Posterior vena cava (tissue), 2 donors: ENCODE measurements around the gene TP73. TPM values are rescaled to one million over a fixed set of nuclear protein-coding genes. Genes with fewer than 3 reads are reported as not detected.

Experiments used
- DNase-seq: peaks from one replicate; pipeline ENCODE4 v3.0.0-alpha.2; 2020; ENCODE audit warnings: low spot score
- intact Hi-C, 2 donors: fragments of 100-400 bp; cut with DNase I; formaldehyde crosslinking; loops; one replicate each; pipeline versions ENCODE4 v1.14.1 to v1.14.2; 2022 to 2023
- total RNA-seq, 2 donors: library from RNA; stranded (reverse); fragmentation: NEBNext Ultra II Directional; extraction: Animal tissue kit (Norgen Biotek cat#: 25700); gene quantifications; one replicate each; pipeline ENCODE4 v1.2.1, GENCODE V29; 2021
- donor health status: DM: yes; HTN: yes; CAD: no.
- donor health status: DM: yes; HTN: yes; CAD: no.

TP73 gene
- total RNA-seq, 2 donors from 2014 or later: not detected

DNA sequence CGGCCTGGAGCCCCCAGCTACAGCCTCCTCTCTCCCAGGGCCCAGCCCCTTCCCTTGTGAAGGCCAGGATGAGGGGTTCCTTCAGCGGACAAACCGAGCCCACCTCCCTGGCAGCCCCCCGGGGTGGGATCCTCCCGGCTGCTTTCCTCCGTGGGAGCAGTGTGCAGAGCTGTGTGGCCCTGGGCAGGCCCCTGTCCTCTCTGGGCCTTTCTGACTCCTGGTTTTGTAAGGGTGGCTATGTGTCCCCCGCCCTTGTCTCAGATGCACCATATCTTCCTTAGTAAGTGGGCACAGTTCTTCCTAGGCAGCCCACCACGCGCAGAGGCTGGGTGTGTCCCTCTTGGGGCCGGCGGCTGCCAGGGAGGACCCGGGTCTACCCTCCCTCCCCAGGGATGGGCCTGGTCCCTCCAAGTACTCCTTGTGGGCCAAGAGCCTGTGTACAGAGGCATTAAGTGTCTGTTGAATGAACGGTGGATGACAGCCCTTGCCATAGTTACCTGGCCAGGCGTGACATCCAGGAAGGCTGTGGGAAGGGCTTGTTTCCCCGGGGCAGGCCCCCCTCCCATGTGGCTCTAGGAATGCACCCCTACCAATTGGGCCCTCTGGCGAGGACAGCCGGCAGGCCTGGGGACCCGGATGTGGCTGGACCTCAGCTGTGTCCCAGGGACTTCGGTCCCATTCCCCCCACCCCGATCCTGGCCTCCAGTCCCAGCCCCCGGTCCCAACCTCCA is 124.1 kb downstream of the TP73 start:
- intact Hi-C loops: no loop called here
- DNase-seq: no peak

DNA sequence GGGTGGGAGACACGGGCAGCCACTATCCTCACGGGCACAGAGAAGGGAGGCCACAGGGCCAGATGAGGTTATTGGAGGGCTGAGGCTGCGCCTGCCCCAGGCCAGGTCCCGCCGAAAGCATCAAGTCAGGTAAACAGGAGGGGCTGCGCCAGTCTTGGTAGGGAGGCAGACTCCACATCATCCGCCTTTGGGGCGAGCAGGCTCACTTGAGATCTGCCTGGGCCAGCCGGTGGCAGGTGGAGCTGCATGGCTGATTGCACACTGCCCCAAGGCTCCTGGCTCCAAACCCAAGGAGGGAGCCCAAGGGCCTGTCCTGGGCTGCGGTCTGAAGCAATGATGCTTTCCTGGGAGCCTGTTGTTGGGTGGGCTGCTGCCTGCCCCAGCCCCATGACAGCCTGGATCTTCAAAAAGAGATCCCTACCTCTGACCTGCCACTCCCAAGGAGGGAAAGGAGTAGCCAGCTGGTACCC is 124.8 kb downstream of the TP73 start:
- intact Hi-C loops: no loop called here
- DNase-seq: no peak

DNA sequence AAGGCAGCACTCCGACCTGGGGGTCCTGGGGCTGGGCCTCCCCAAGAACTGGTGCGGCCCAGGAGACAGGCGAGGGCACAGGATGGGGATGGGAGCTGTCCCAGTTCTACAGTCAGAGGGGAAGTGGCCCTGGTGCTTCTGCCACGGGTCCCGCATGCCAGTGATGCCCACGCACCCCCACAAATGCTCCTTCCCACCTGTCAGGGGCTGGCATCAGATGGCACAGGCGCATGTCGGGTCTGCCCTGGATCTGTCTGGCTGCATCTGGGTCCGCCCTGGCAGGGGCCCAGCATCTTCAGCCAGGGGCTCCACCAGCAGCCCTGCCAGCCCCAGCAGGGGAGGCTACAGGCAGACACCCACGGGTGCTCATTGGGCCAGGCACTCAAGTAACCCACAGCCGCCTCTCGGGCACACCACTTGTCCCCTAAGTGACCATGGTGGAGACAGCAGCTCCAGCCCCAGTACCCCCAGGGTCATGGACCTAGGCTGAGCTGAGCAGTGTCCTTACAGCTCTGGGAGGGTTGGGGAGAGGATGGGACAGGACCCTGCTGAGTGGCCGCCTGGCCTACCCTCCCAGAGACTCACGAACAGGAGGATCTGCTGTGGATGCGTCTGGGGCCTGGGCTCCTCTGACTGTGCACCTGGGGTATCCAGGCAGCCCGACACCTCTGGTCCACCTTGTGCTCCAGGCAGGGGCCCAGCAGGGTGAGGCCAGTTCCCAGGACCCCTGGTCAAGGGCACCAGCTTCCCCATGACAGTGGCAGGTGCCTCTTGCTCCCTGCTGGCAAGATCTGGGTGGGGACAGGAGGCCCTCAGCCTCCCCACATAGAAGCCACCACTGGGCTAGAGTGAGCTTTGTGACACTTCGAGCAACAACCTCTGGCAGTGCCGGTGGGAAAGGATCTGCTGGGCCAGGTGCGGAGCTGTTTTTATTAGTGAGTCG is 125.6 kb downstream of the TP73 start:
- intact Hi-C loops: no loop called here
- DNase-seq: no peak

DNA sequence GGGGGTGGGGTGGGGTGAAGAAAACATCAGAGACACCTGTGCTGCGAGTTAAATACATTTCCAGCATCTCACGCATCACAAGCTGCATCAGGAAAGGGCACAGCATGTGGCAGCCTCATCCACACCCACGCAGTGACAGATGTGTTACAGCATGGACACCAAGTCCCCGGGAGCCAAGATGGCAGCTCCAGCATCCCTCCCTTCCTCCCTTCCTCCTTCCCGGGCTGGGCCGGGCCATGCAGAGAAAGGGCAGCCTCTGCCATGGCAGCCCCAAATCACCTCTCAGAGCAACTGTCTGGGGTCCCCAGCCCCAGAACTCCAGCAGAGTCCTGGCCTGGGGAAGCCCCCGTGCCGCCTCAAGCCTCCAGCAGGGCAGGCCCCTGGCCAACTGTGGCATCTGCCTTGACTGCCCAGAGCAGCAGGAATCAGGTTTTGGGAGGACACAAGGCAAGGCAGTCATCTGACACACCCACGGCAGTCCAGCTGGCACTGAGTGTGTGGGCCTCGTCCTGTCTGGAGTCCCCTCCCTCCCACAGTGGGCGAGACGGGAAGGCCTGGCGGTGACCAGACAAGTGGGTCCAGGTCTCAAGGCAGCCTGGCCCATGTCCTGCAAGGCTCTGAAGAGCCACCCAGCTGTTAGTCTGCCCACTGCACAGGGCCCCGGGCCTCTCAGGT is 126.4 kb downstream of the TP73 start:
- intact Hi-C loops: no loop called here
- no peak for DNase-seq

DNA sequence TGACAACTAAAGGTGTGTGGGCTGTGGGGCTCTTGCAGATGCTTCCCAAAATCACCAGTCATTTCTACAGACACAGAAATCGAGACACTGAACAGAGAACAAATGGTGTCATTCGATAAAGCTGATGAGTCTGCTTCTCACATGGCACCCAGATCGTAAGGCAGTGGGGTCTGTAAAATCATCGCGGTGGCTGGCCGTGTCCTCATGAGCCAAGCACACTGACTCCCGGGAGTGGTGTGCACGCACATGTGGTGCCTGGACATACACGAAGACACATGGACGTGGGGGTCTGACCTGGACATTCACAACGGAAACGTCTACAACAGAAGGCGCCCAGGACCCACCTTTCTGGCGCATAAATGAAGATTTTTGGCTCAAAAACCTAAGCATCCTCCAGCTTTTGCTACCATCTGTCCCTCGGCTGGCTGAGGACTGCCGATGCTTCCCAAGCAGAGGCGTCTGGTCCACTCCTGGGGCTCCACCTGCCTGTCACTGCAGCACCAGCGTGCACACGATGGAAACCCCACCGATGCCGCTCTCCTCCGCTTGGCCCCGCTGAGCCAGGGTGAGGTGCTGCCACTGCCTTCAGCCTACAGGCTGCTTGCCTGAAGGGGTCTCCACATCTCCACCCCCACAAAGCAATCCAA is 127.1 kb downstream of the TP73 start:
- intact Hi-C loops: no loop called here
- DNase-seq: no peak

DNA sequence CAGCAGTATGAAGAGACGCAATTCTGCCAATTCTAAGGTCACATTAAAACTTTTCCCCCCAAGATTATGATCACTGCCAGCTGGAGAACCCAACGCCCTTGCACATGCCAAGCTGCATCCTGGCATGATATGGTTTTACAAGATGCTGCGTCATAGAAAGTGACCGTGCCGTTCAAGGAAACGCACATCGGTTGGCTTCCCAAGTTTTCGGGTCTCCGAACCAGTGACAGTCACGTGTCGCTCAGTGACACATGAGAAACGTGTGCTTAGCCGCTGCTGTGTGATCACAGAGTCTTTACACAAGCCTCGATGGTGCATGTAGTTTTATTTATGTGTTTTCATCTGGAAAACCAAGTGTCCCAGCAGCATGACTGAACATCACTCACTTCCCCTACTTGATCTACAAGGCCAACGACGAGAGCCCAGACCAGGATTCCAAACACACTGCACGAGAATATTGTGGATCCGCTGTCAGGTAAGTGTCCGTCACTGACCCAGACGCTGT is 127.6 kb downstream of the TP73 start:
- no peak for DNase-seq
- intact Hi-C loops: no loop called here

DNA sequence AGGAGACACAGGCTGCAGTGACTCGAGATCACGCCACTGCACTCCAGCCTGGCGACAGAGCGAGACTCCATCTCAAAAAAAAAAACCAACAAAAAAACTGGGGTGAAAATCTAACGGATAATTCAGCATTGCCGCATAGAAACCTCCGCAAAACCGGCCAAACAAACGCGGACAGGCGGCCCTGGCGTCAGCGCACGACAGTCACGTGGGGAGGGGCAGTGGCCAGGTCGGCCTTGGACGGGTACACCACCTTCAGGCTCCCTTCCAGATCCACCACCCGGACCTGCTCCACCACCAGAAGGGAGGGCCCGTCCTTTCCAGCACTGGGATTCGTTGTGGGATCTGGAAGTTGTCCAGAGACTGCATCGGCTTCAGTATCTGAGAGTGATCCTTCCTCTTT is 128.6 kb downstream of the TP73 start:
- intact Hi-C loops: no loop called here
- no peak for DNase-seq

DNA sequence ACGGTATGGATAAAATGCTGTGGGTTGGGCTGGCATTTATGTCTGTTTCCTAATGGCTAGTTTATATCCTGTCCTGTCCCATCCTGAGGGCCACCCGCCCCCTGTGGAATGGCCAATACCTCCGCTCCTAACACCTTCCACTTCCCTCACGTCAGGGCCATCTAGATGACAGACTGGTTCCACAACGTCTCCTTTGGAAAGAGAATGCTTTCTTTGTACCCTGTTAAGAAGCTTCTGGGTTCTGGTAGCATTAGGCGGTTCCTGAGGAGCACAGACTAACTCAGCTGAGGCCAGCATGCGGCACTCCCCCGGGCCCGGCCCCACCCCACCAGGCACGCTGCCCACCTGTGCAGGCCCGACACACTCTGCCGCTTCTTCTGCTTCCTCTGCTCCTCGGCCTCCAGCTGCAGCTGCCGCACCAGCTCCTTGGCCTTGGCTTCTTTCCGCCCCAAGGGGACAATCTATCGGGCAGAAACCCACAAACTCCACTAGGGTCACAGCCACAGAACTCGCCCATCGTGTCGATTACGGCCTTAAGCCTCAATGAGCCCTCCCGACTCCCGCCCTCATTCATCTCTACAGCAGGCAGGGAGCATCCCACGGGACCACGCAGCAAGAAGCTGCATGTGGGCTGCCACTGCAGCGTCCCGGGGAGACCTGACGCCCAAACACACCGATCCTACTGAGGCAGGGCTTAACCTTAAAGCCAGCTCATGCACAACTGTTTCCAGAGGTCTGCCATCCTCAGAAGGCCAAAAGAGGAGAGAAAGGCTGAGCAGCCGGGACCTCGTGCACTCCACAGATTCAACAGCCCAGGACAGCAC is 131.5 kb downstream of the TP73 start:
- intact Hi-C loops: no loop called here
- no peak for DNase-seq

DNA sequence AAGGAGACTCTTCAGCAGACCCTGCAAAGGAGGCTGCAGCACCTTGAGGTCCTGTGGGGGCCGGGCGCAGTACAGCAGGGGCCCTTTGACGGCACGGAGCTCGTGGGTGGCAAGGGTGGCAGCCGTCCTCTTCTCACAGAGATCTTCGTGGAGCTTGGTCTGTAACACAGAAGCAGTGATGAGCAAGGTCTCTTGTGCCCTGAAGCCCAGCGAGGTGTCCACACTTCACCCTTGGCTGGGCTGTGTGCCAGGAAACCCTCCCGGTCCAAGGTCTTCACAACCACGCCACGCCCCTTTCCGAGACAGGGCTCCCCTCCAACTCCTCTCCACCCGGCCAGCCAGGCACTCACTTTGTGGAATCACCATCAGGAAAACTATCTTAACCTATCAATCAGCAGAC is 132.7 kb downstream of the TP73 start:
- intact Hi-C loops: no loop called here
- DNase-seq: no peak

DNA sequence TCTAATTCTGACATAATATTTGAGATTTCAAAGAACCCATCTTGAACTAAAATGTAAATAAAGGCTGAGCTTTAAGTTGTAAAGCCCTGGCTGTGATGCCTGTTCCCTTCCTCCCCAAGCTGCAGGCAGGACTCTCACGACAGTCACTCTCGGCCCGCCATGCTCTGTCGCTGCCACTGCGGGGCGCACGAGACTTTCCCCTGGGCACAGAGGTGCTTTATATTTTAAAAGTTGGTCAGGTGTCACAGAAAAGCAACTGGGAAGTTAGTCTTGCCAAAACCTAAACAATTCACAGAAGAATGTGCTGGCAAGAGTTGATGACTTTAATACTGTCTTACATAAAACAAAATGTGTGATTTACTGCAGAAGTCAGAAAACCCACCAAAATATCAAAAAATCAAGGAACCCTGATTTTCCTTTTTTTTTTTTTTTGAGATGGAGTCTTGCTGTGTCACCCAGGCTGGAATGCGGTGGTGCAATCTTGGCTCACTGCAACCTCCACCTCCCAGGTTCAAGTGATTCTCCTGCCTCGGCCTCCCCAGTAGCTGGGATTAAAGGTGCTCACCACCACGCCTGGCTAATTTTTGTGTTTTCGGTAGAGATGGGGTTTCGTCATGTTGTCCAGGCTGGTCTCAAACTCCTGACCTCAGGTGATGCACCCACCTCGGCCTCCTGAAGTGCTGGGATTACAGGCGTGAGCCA is 133.3 kb downstream of the TP73 start:
- no peak for DNase-seq
- intact Hi-C loops: no loop called here

Other genes with a start within 250 kb of the TP73 start
- gene ARHGEF16, start 197.9 kb upstream of the TP73 start, total RNA-seq: under 1 TPM; 0.29 to 0.32 TPM
- 100 to 1,000 TPM in 1 of 2 donors, 10 to 100 TPM in 1; 82.3 to 123 TPM for gene MEGF6, start 41.0 kb upstream of the TP73 start, total RNA-seq
- 10 to 100 TPM; 37.5 to 45.6 TPM for gene TPRG1L, start 27.5 kb upstream of the TP73 start, total RNA-seq
- 10 to 100 TPM; 10.9 to 13.7 TPM for gene WRAP73, start 2.4 kb upstream of the TP73 start, total RNA-seq
- gene CCDC27, start 99.9 kb downstream of the TP73 start, total RNA-seq: not detected
- gene SMIM1, start 120.2 kb downstream of the TP73 start, total RNA-seq: 10 to 100 TPM in 1 of 2 donors, 1 to 10 TPM in 1; 3.6 to 14.5 TPM
- gene LRRC47, start 144.0 kb downstream of the TP73 start, total RNA-seq: 10 to 100 TPM; 30.1 to 30.7 TPM
- 10 to 100 TPM; 40.1 to 57.9 TPM for gene CEP104, start 204.7 kb downstream of the TP73 start, total RNA-seq
- gene DFFB, start 205.0 kb downstream of the TP73 start, total RNA-seq: 1 to 10 TPM; 4.8 to 5.2 TPM
- gene C1orf174, start 247.8 kb downstream of the TP73 start, total RNA-seq: 10 to 100 TPM; 18.7 to 20.4 TPM